K562 (cell line): ENCODE measurements around the gene TMEM120A. TPM values are rescaled to one million over a fixed set of nuclear protein-coding genes. Genes with fewer than 3 reads are reported as not detected.

Experiments used
- ARNT ChIP-seq, 2 experiments: fragments of 450-650 bp; IDR thresholded peaks; 2 replicates each; pipeline ENCODE4 v1.6.1; 2016; ENCODE audit warnings: mild to moderate bottlenecking in 1 of 2
- ATF7 ChIP-seq: fragments of 450-650 bp; IDR thresholded peaks from 2 replicates; pipeline ENCODE4 v1.7.1; 2014; ENCODE audit warnings: mild to moderate bottlenecking, moderate library complexity
- BCOR ChIP-seq: fragments of 450-650 bp; IDR thresholded peaks from 2 replicates; pipeline ENCODE4 v1.6.1; 2016
- CAMTA2 ChIP-seq: fragments of 250-450 bp; sonication (Bioruptor Pico); conservative IDR thresholded peaks from 2 replicates; pipeline ENCODE4 v1.5.1; 2022
- ELF2 ChIP-seq: fragments of 250-450 bp; sonication (Bioruptor Pico); IDR thresholded peaks from 2 replicates; pipeline ENCODE4 v1.5.0; 2021; ENCODE audit warnings: mild to moderate bottlenecking
- FIP1L1 ChIP-seq: fragments of 200-400 bp; formaldehyde crosslinking; IDR thresholded peaks from 2 replicates; pipeline ENCODE4 v1.6.1; 2018; ENCODE audit warnings: mild to moderate bottlenecking, low read depth, low read length; ENCODE audit not compliant: poor library complexity, severe bottlenecking
- GTF2F1 ChIP-seq: IDR thresholded peaks from 2 replicates; pipeline ENCODE4 v1.6.1; 2011; ENCODE audit warnings: low read depth, low read length, improper control_type of control experiment
- HMGN3 ChIP-seq: IDR thresholded peaks from 2 replicates; pipeline ENCODE4 v1.6.1; 2011; ENCODE audit warnings: borderline replicate concordance, low read depth, mild to moderate bottlenecking, mixed read lengths, low read length; ENCODE audit not compliant: insufficient read length; ENCODE audit errors: extremely low read depth
- NONO ChIP-seq, 2 experiments: fragments of 200-400 bp in 1 of 2; fragments of 450-650 bp in 1 of 2; formaldehyde crosslinking in 1 of 2; IDR thresholded peaks; 2 replicates each; pipeline ENCODE4 v1.6.1; 2017; ENCODE audit warnings: low read depth in 2 of 2, mild to moderate bottlenecking in 2 of 2, moderate library complexity in 2 of 2, low read length in 1 of 2
- PHB ChIP-seq: fragments of 250-450 bp; sonication (Bioruptor Pico); IDR thresholded peaks from 2 replicates; pipeline ENCODE4 v1.5.0; 2021
- POLR2B ChIP-seq: fragments of 450-650 bp; IDR thresholded peaks from 2 replicates; pipeline ENCODE4 v1.6.1; 2018; ENCODE audit warnings: low read depth; ENCODE audit not compliant: partially characterized antibody
- RB1 ChIP-seq: fragments of 450-650 bp; IDR thresholded peaks from 2 replicates; pipeline ENCODE4 v1.6.1; 2017; ENCODE audit warnings: low read depth, mild to moderate bottlenecking
- SAFB2 ChIP-seq: fragments of 200-400 bp; formaldehyde crosslinking; IDR thresholded peaks from 2 replicates; pipeline ENCODE4 v1.6.1; 2018; ENCODE audit warnings: borderline replicate concordance, low read length, low read depth, moderate library complexity; ENCODE audit not compliant: severe bottlenecking
- SNRNP70 ChIP-seq: fragments of 200-400 bp; formaldehyde crosslinking; optimal IDR thresholded peaks from 2 replicates; pipeline ENCODE3; 2017; ENCODE audit warnings: low read depth, low read length
- TBP ChIP-seq: optimal IDR thresholded peaks from 2 replicates; pipeline ENCODE3; 2011; ENCODE audit warnings: low read depth, low read length, improper control_type of control experiment
- ZNF212 ChIP-seq: fragments of 450-650 bp; formaldehyde crosslinking; IDR thresholded peaks from 2 replicates; pipeline ENCODE4 v1.4.0; 2020; ENCODE audit warnings: mild to moderate bottlenecking
- polyA plus RNA-seq, 8 experiments: library from polyadenylated mRNA; depleted of rRNA in 4 of 8; stranded (reverse) in 5 of 8; unstranded in 3 of 8; fragments of >200 nt; fragmentation: Nextera tagmentation in 2 of 8; fragmentation: Illumina TruSeq in 1 of 8; extraction: Ambion mirVana in 2 of 8; extraction: Trizol in 1 of 8; gene quantifications; 2 replicates each; pipeline versions ENCODE4 v1.2.1 to v1.2.3, GENCODE V29; 2011 to 2014; ENCODE audit warnings: inconsistent platforms in 1 of 8, missing spikeins in 1 of 8
- total RNA-seq, 7 experiments: library from RNA; depleted of rRNA in 6 of 7; stranded (reverse); fragments of >200 nt in 6 of 7; fragmentation: Illumina TruSeq in 2 of 7; extraction: Trizol in 2 of 7; gene quantifications; 2 replicates each; pipeline versions ENCODE4 v1.2.1 to v1.2.3, GENCODE V29; 2011 to 2021; ENCODE audit warnings: low replicate concordance in 1 of 7
- TF ChIP-seq, protein P1 (sequence below): fragments of 200-800 bp; sonication (Bioruptor generic); IDR thresholded peaks from 2 replicates; pipeline ENCODE4 v1.6.1; 2017; ENCODE audit warnings: missing genetic modification characterization, missing compliant biosample characterization
- TF ChIP-seq, protein P2 (sequence below): fragments of 450-650 bp; formaldehyde crosslinking; IDR thresholded peaks from 2 replicates; pipeline ENCODE4 v1.4.0; 2022; ENCODE audit warnings: missing genetic modification characterization
- TF ChIP-seq, protein P3 (sequence below): sonication (generic); formaldehyde crosslinking; IDR thresholded peaks from 2 replicates; pipeline ENCODE4 v1.9.0; 2022; ENCODE audit warnings: mild to moderate bottlenecking, missing genetic modification reagents
- TF ChIP-seq, protein P4 (sequence below): fragments of 250-450 bp; sonication (Bioruptor Pico); IDR thresholded peaks from 2 replicates; pipeline ENCODE4 v1.8.0; 2021; ENCODE audit warnings: borderline replicate concordance, mild to moderate bottlenecking, moderate library complexity; ENCODE audit not compliant: poor library complexity, severe bottlenecking
- TF ChIP-seq, protein P5 (sequence below): fragments of 450-650 bp; IDR thresholded peaks from 2 replicates; pipeline ENCODE4 v1.7.1; 2018; ENCODE audit warnings: mild to moderate bottlenecking, low read depth; ENCODE audit not compliant: partially characterized antibody

TMEM120A gene
- total and polyA plus RNA-seq, 9 of the 15 experiments (the other 6 are each of a cell fraction or from before 2014, with no cell fraction given) = 2.3 to 90.2 (median 22.9) TPM

DNA sequence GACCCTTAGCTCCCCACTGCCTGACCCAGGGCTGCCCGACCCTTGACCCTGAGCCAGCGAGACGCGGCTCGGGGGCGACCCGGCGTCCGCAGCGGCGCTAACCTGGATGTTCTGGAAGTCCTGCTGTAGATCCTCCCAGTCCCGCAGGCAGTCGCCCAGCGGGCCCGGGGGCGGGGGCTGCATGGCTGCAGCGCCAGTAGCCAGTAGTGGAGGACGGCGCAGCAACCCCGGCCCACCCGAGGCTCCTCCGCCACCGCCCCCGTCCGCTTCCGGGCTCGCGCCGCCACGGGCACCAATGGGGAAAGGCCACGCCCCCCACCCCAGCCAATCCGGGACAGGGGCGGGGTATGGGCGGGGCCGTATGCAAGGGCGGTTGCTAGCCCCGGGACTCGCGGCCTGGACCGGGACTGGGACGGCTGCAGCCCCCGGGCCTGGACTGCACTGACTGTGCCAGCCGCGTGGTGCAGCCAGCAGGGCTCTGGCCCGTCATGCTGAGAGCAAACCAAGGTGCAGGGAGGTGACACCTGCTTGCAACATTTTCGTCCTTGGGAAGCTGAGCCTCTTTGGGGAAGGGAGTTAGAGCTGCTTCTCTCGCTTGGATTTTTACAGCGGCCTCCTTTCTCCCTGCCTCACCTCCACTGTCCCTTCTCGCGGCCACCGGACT lies at the start of gene TMEM120A (continued):
- TF ChIP-seq CAMTA2 = peak; percentile 85; the same call in 1 of the 2 replicates
- TF ChIP-seq ZNF212 (CRISPR knock-in tag) = 0 out of 2 replicates have a peak, but pooled peaks have one; percentile 41
- TF ChIP-seq, protein P1, sequence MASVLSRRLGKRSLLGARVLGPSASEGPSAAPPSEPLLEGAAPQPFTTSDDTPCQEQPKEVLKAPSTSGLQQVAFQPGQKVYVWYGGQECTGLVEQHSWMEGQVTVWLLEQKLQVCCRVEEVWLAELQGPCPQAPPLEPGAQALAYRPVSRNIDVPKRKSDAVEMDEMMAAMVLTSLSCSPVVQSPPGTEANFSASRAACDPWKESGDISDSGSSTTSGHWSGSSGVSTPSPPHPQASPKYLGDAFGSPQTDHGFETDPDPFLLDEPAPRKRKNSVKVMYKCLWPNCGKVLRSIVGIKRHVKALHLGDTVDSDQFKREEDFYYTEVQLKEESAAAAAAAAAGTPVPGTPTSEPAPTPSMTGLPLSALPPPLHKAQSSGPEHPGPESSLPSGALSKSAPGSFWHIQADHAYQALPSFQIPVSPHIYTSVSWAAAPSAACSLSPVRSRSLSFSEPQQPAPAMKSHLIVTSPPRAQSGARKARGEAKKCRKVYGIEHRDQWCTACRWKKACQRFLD = no peak
- TF ChIP-seq TBP = peak; percentile 62
- TF ChIP-seq POLR2B = peak; percentile 74
- TF ChIP-seq SAFB2 = no peak
- TF ChIP-seq GTF2F1 = no peak
- TF ChIP-seq ELF2 (CRISPR knock-in tag) = peak; percentile 95
- TF ChIP-seq PHB (CRISPR knock-in tag) = no peak; the same call in none of the 2 replicates
- peak; percentile 16; the same call in 1 of the 2 replicates for TF ChIP-seq RB1
- peak; percentile 92 for TF ChIP-seq FIP1L1
- TF ChIP-seq, protein P2, sequence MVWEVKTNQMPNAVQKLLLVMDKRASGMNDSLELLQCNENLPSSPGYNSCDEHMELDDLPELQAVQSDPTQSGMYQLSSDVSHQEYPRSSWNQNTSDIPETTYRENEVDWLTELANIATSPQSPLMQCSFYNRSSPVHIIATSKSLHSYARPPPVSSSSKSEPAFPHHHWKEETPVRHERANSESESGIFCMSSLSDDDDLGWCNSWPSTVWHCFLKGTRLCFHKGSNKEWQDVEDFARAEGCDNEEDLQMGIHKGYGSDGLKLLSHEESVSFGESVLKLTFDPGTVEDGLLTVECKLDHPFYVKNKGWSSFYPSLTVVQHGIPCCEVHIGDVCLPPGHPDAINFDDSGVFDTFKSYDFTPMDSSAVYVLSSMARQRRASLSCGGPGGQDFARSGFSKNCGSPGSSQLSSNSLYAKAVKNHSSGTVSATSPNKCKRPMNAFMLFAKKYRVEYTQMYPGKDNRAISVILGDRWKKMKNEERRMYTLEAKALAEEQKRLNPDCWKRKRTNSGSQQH (CRISPR knock-in tag) = no peak
- TF ChIP-seq BCOR = peak; percentile 96
- TF ChIP-seq, protein P3, sequence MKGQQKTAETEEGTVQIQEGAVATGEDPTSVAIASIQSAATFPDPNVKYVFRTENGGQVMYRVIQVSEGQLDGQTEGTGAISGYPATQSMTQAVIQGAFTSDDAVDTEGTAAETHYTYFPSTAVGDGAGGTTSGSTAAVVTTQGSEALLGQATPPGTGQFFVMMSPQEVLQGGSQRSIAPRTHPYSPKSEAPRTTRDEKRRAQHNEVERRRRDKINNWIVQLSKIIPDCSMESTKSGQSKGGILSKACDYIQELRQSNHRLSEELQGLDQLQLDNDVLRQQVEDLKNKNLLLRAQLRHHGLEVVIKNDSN (CRISPR knock-in tag) = peak; percentile 79
- TF ChIP-seq, protein P4, sequence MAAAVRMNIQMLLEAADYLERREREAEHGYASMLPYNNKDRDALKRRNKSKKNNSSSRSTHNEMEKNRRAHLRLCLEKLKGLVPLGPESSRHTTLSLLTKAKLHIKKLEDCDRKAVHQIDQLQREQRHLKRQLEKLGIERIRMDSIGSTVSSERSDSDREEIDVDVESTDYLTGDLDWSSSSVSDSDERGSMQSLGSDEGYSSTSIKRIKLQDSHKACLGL (CRISPR knock-in tag) = no peak
- TF ChIP-seq, protein P5, sequence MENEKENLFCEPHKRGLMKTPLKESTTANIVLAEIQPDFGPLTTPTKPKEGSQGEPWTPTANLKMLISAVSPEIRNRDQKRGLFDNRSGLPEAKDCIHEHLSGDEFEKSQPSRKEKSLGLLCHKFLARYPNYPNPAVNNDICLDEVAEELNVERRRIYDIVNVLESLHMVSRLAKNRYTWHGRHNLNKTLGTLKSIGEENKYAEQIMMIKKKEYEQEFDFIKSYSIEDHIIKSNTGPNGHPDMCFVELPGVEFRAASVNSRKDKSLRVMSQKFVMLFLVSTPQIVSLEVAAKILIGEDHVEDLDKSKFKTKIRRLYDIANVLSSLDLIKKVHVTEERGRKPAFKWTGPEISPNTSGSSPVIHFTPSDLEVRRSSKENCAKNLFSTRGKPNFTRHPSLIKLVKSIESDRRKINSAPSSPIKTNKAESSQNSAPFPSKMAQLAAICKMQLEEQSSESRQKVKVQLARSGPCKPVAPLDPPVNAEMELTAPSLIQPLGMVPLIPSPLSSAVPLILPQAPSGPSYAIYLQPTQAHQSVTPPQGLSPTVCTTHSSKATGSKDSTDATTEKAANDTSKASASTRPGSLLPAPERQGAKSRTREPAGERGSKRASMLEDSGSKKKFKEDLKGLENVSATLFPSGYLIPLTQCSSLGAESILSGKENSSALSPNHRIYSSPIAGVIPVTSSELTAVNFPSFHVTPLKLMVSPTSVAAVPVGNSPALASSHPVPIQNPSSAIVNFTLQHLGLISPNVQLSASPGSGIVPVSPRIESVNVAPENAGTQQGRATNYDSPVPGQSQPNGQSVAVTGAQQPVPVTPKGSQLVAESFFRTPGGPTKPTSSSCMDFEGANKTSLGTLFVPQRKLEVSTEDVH = peak; percentile 64
- TF ChIP-seq HMGN3 = peak; percentile 68
- TF ChIP-seq ATF7 = peak; percentile 69; the same call in 1 of the 2 replicates
- TF ChIP-seq NONO (IDR thresholded peaks at IDR 0.05; ENCODE audit: low read depth in 2 of 2, low read length in 1 of 2) = peak in 1 of 2 experiments; percentile 49; a peak in 1 of 4 replicates
- no peak for TF ChIP-seq ARNT (IDR thresholded peaks at IDR 0.05)
- TF ChIP-seq SNRNP70 = no peak
